ENCODE data around the gene CXCL17.
A peak's percentile ranks its signal among the peaks of the same experiment; 100 is the strongest.

The CXCL17 gene

GRCh38 chr19:42472402-42473147 lies 29.8 kb upstream of the CXCL17 start:
- no peak for DNase-seq (ENCODE audit: low read depth in 1 of 2, low spot score in 1 of 2)
- Histone ChIP-seq H3K27ac (replicated peaks) (no peak overlapping the region), H3K4me3 (replicated peaks; ENCODE audit: insufficient read depth, low read length) (no peak overlapping the region), H3K27me3 (ENCODE audit: insufficient read depth, poor library complexity, severe bottlenecking) (peaks cover 3% of the 10 kb centered on the region)
- TF ChIP-seq POLR2AphosphoS5 (IDR thresholded peaks at IDR 0.05; ENCODE audit: low read depth) (no peak), REST (IDR thresholded peaks at IDR 0.05; ENCODE audit: insufficient replicate concordance, low read depth) (no peak), CTCF (IDR thresholded peaks at IDR 0.05; ENCODE audit: insufficient read depth, low read length) (no peak), GABPA (IDR thresholded peaks at IDR 0.05; ENCODE audit: low read depth) (no peak), SPI1 (IDR thresholded peaks at IDR 0.05; ENCODE audit: borderline replicate concordance, low read depth) (no peak)

- Histone ChIP-seq H3K27ac (replicated peaks) (no peak overlapping the region), H3K4me3 (replicated peaks; ENCODE audit: insufficient read depth, low read length) (no peak overlapping the region), H3K27me3 (ENCODE audit: insufficient read depth, poor library complexity, severe bottlenecking) (peaks cover 3% of the 10 kb centered on the region)
- DNase-seq (ENCODE audit: low read depth in 1 of 2, low spot score in 1 of 2): no peak
- TF ChIP-seq POLR2AphosphoS5 (IDR thresholded peaks at IDR 0.05; ENCODE audit: low read depth): no peak
- no peak for TF ChIP-seq REST (IDR thresholded peaks at IDR 0.05; ENCODE audit: insufficient replicate concordance, low read depth)
- no peak for TF ChIP-seq GABPA (IDR thresholded peaks at IDR 0.05; ENCODE audit: low read depth)
- TF ChIP-seq CTCF (IDR thresholded peaks at IDR 0.05; ENCODE audit: insufficient read depth, low read length): no peak
- no peak for TF ChIP-seq SPI1 (IDR thresholded peaks at IDR 0.05; ENCODE audit: borderline replicate concordance, low read depth)
Observed at GRCh38 chr19:42471554-42472249, 29.0 kb upstream of the CXCL17 start.

- no peak overlapping the region for H3K4me3 ChIP-seq (replicated peaks; ENCODE audit: insufficient read depth, low read length)
- peak in 1 of 2 experiments; percentile 11 for DNase-seq (ENCODE audit: low read depth in 1 of 2, low spot score in 1 of 2)
- peaks cover 3% of the 10 kb centered on the region for H3K27me3 ChIP-seq (ENCODE audit: insufficient read depth, poor library complexity, severe bottlenecking)
- H3K27ac ChIP-seq (replicated peaks): no peak overlapping the region
- no peak for TF ChIP-seq SPI1 (IDR thresholded peaks at IDR 0.05; ENCODE audit: borderline replicate concordance, low read depth)
- TF ChIP-seq CTCF (IDR thresholded peaks at IDR 0.05; ENCODE audit: insufficient read depth, low read length): no peak
- no peak for TF ChIP-seq REST (IDR thresholded peaks at IDR 0.05; ENCODE audit: insufficient replicate concordance, low read depth)
- no peak for TF ChIP-seq GABPA (IDR thresholded peaks at IDR 0.05; ENCODE audit: low read depth)
- no peak for TF ChIP-seq POLR2AphosphoS5 (IDR thresholded peaks at IDR 0.05; ENCODE audit: low read depth)
Observed at GRCh38 chr19:42469311-42470235, 26.8 kb upstream of the CXCL17 start.
